K562 (cell line): ENCODE results near the gene PDLIM7. TPM values are rescaled to one million over a fixed set of nuclear protein-coding genes. Genes with fewer than 3 reads are reported as not detected.

Experiments used
- ATAC-seq: fragments of 200-7000 bp; cut with Tn5 transposase; 3 replicates; pipeline ENCODE4 v1.9.1; 2020; ENCODE audit warnings: moderate library complexity
- BruUV-seq: library from RNA; stranded (reverse); fragments of 400-500 nt; replicated peaks from 2 replicates; lab custom pipeline; 2021; lab: Mats Ljungman, UMichigan
- CTCF ChIA-PET: fragments of 300-600 bp; formaldehyde crosslinking; extraction: SDS; loops from one replicate; lab custom pipeline; 2021; ENCODE audit warnings: low intra/inter-chr PET ratio; lab: Yijun Ruan, JAX
- POLR2A ChIA-PET: fragments of 300-600, 350-650 bp; sonication (Branson Sonifier 250); formaldehyde crosslinking; extraction: SDS; loops from one replicate; lab custom pipeline; 2021; ENCODE audit warnings: antibody characterized with exemption, inconsistent platforms; lab: Yijun Ruan, JAX
- DNase-seq, 4 experiments: peaks; one replicate each; pipeline versions ENCODE4 v3.0.0 to v3.0.0-alpha.2; 2011 to 2018; ENCODE audit warnings: low spot score in 3 of 4, mixed read lengths in 3 of 4; ENCODE audit errors: extremely low read depth in 1 of 4
- FAIRE-seq: peaks from 2 replicates; lab custom pipeline; 2011; peaks lifted over from hg19 to GRCh38; lab: Jason Lieb, UNC
- H2AFZ ChIP-seq: 2 replicates; pipeline ENCODE4 v1.6.0; 2011; ENCODE audit warnings: low read depth, low read length, control low read depth, inconsistent platforms
- H3K27ac ChIP-seq: fragments of 200-600 bp; 3 replicates; pipeline ENCODE4 v1.8.0; 2011; ENCODE audit warnings: low read depth, mild to moderate bottlenecking, control low read depth, inconsistent platforms, low read length, moderate library complexity, mixed read lengths; ENCODE audit errors: extremely low read depth
- H3K27me3 ChIP-seq, 2 experiments: fragments of 300-600 bp in 1 of 2; 2 replicates in 1 of 2; 3 replicates in 1 of 2; pipeline versions ENCODE4 v1.6.0 to v1.8.0; 2011; ENCODE audit warnings: inconsistent platforms in 2 of 2, low read length in 2 of 2, mild to moderate bottlenecking in 1 of 2, mixed read lengths in 1 of 2, moderate library complexity in 1 of 2; ENCODE audit not compliant: control insufficient read depth in 2 of 2, insufficient read depth in 2 of 2
- H3K36me3 ChIP-seq: fragments of 300-600 bp; 3 replicates; pipeline ENCODE4 v1.8.0; 2011; ENCODE audit warnings: mild to moderate bottlenecking, low read length, inconsistent platforms; ENCODE audit not compliant: control insufficient read depth, insufficient read depth
- H3K4me1 ChIP-seq, 2 experiments: fragments of 200-600 bp in 1 of 2; replicated peaks in 1 of 2; 2 replicates in 1 of 2; 3 replicates in 1 of 2; pipeline versions ENCODE4 v1.5.1 to v1.8.0; 2011; ENCODE audit warnings: inconsistent platforms in 2 of 2, low read length in 2 of 2, mild to moderate bottlenecking in 1 of 2, mixed read lengths in 1 of 2, moderate library complexity in 1 of 2; ENCODE audit not compliant: control insufficient read depth in 2 of 2, insufficient read depth in 2 of 2
- H3K4me2 ChIP-seq: 2 replicates; pipeline ENCODE4 v1.6.1; 2011; ENCODE audit warnings: low read length, control low read depth, inconsistent platforms, mixed read lengths; ENCODE audit not compliant: insufficient read depth
- H3K4me3 ChIP-seq: fragments of 200-600 bp; sonication (generic), shearing (Covaris generic); 2 replicates; pipeline ENCODE4 v1.5.1; 2016; ENCODE audit warnings: control low read depth, inconsistent platforms
- H3K79me2 ChIP-seq: fragments of 200-600 bp; 3 replicates; pipeline ENCODE4 v1.8.0; 2011; ENCODE audit warnings: low read length, inconsistent platforms; ENCODE audit not compliant: control insufficient read depth, insufficient read depth
- H3K9ac ChIP-seq, 2 experiments: 2 replicates each; pipeline versions ENCODE4 v1.6.0 to v1.6.1; 2011; ENCODE audit warnings: low read depth in 2 of 2, low read length in 2 of 2, control low read depth in 1 of 2, inconsistent platforms in 1 of 2, mild to moderate bottlenecking in 1 of 2, mixed read lengths in 1 of 2; ENCODE audit not compliant: insufficient read depth in 1 of 2
- H3K9me1 ChIP-seq: one replicate; pipeline ENCODE4 v1.6.0; 2011; ENCODE audit warnings: inconsistent platforms, mild to moderate bottlenecking, low read length, moderate library complexity; ENCODE audit not compliant: control insufficient read depth, insufficient read depth
- H3K9me3 ChIP-seq: replicated peaks from 2 replicates; pipeline ENCODE4 v1.5.1; 2011; ENCODE audit warnings: low read depth, low read length, inconsistent platforms; ENCODE audit not compliant: control insufficient read depth, insufficient read depth
- H4K20me1 ChIP-seq: replicated peaks from 2 replicates; pipeline ENCODE4 v1.6.1; 2011; ENCODE audit warnings: low read length, inconsistent platforms, mixed read lengths; ENCODE audit not compliant: control insufficient read depth, insufficient read depth
- CREM ChIP-seq: IDR thresholded peaks from 2 replicates; pipeline ENCODE4 v1.6.1; 2014; ENCODE audit warnings: antibody characterized with exemption, low read depth
- GTF2F1 ChIP-seq: IDR thresholded peaks from 2 replicates; pipeline ENCODE4 v1.6.1; 2011; ENCODE audit warnings: low read depth, low read length, improper control_type of control experiment
- MYC ChIP-seq, 2 experiments: fragments of 250-450 bp in 1 of 2; sonication (Bioruptor Pico) in 1 of 2; IDR thresholded peaks; 2 replicates each; pipeline versions ENCODE4 v1.5.1 to v1.6.1; 2012 to 2021; ENCODE audit warnings: low read depth in 2 of 2, borderline replicate concordance in 1 of 2, improper control_type of control experiment in 1 of 2, low read length in 1 of 2, mild to moderate bottlenecking in 1 of 2, moderate library complexity in 1 of 2
- NFRKB ChIP-seq: fragments of 450-650 bp; IDR thresholded peaks from 2 replicates; pipeline ENCODE4 v1.6.1; 2016; ENCODE audit warnings: low read depth
- POLR2A ChIP-seq: fragments of 450-650 bp; conservative IDR thresholded peaks from 2 replicates; pipeline ENCODE4 v1.6.1; 2016
- ZFP36 ChIP-seq: fragments of 150-350 bp; IDR thresholded peaks from 2 replicates; pipeline ENCODE4 v1.6.1; 2018; ENCODE audit warnings: low read length, low read depth; ENCODE audit not compliant: partially characterized antibody
- WGBS: fragments of 100-300 bp; shearing (Covaris generic); methylation state at CpG from one replicate; pipeline ENCODE4 v1.1.6; 2016; ENCODE audit warnings: low coverage, mixed read lengths; ENCODE audit not compliant: insufficient coverage; ENCODE audit errors: missing lambda C conversion rate; 5-methylcytosine and 5-hydroxymethylcytosine counted together
- in situ Hi-C: fragments of 300-500 bp; cut with MboI; formaldehyde crosslinking; loops from 4 replicates; pipeline ENCODE4 v1.15.0; 2018; ENCODE audit warnings: inconsistent platforms, mixed read lengths
- intact Hi-C: fragments of 100-400 bp; cut with micrococcal nuclease; formaldehyde crosslinking; loops from 2 replicates; pipeline ENCODE4 v1.14.2; 2022
- polyA plus RNA-seq, 8 experiments: library from polyadenylated mRNA; depleted of rRNA in 4 of 8; stranded (reverse) in 5 of 8; unstranded in 3 of 8; fragments of >200 nt; fragmentation: Nextera tagmentation in 2 of 8; fragmentation: Illumina TruSeq in 1 of 8; extraction: Ambion mirVana in 2 of 8; extraction: Trizol in 1 of 8; gene quantifications; 2 replicates each; pipeline versions ENCODE4 v1.2.1 to v1.2.3, GENCODE V29; 2011 to 2014; ENCODE audit warnings: inconsistent platforms in 1 of 8, missing spikeins in 1 of 8
- total RNA-seq, 7 experiments: library from RNA; depleted of rRNA in 6 of 7; stranded (reverse); fragments of >200 nt in 6 of 7; fragmentation: Illumina TruSeq in 2 of 7; extraction: Trizol in 2 of 7; gene quantifications; 2 replicates each; pipeline versions ENCODE4 v1.2.1 to v1.2.3, GENCODE V29; 2011 to 2021; ENCODE audit warnings: low replicate concordance in 1 of 7
- TF ChIP-seq, protein P1 (sequence below): sonication (generic); formaldehyde crosslinking; IDR thresholded peaks from 2 replicates; pipeline ENCODE4 v1.8.1; 2023; ENCODE audit warnings: mild to moderate bottlenecking, missing genetic modification reagents
- TF ChIP-seq, protein P2 (sequence below): fragments of 450-650 bp; formaldehyde crosslinking; IDR thresholded peaks from 2 replicates; pipeline ENCODE4 v1.4.0; 2022; ENCODE audit warnings: missing genetic modification characterization
- TF ChIP-seq, protein P3 (sequence below): conservative IDR thresholded peaks from 2 replicates; pipeline ENCODE4 v1.6.1; 2011; ENCODE audit warnings: low read depth, mild to moderate bottlenecking, low read length; ENCODE audit not compliant: control insufficient read depth

The PDLIM7 gene
- total and polyA plus RNA-seq, 9 of the 15 experiments (the other 6 are each of a cell fraction or from before 2014, with no cell fraction given), result 2.1 to 124 (median 32.6) TPM

DNA sequence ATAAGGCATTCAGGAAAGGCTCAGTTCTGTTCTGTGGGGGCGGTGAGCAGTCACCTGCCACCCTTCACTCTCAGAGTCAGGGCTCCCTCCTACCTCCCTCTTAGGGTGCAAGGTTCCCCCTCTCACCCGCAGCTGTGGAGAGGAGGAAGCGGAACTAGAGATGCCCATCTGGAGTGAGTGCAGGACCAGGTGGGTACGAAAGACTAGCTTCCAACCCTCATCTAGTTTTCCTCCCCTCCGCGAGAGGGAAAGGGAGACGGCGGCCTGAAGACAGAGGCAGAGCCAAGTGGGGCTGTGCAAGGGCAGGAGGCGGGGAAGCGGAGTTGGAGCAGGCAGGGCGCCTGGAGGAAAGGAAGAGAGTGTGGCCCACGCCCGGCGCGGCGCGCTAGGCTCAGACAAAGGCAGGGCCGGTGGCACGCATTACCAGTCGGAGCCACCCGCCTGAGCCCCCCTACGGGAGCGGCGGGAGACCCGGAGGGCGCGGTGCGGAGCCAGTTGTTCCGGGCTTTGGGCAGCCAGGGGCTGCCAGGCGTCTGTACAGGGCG is 43.5 kb downstream of the PDLIM7 start:
- CTCF ChIA-PET, result interaction anchor here (0.6 to 6.2 kb wide), 6 partner anchors 19 to 144 kb away, joined by 3 to 107 read pairs (median 9); partner anchors contain the start of gene DBN1
- H3K9me3 ChIP-seq, result no peaks in the 10 kb centered on the region
- H3K27me3 ChIP-seq, result no peaks in the 10 kb centered on the region
- WGBS, result 27% methylated on average over 15 of the region's 31 CpGs
- no peak for DNase-seq
- H3K9me1 ChIP-seq, result peaks cover 3% of the 10 kb centered on the region
- no peak for FAIRE-seq
- H4K20me1 ChIP-seq, result peaks cover 16% of the 10 kb centered on the region
- no peak overlapping the region for H3K27ac ChIP-seq
- no peak for ATAC-seq
- intact Hi-C loops (loop anchor here (1.0 to 2.0 kb wide), 4 partner anchors 27 to 340 kb away; partner anchors contain the start of gene GRK6), in situ Hi-C loops (loop anchor here (10.0 kb wide), 1 partner anchor 339 kb away; no protein-coding TSS in a partner anchor)
- POLR2A ChIA-PET, result interaction anchor here (1.0 to 2.5 kb wide), 10 partner anchors 9 to 144 kb away, joined by 3 to 19 read pairs (median 6); partner anchors contain the start of genes PDLIM7 and PRR7
- H3K79me2 ChIP-seq, result peaks cover 10% of the 10 kb centered on the region; the same call in 2 of the 3 replicates
- H3K4me1 ChIP-seq, result peaks cover 0 to 56% of the 10 kb centered on the region in 2 experiments; a peak in 3 of 5 replicates
- H3K9ac ChIP-seq, result peak overlapping the region; percentile 24 to 97; a peak in 2 of 4 replicates
- peak overlapping the region; percentile 42 for H3K4me2 ChIP-seq
- no TSS peak for BruUV-seq
- peak overlapping the region; percentile 88; the same call in 1 of the 2 replicates for H3K4me3 ChIP-seq
- 0 out of 2 replicates have a peak overlapping the region, but pooled peaks have one; percentile 44 for H2AFZ ChIP-seq
- peaks cover 20% of the 10 kb centered on the region; the same call in 1 of the 3 replicates for H3K36me3 ChIP-seq
- TF ChIP-seq ZFP36, result no peak
- TF ChIP-seq GTF2F1, result no peak
- TF ChIP-seq, protein P1, sequence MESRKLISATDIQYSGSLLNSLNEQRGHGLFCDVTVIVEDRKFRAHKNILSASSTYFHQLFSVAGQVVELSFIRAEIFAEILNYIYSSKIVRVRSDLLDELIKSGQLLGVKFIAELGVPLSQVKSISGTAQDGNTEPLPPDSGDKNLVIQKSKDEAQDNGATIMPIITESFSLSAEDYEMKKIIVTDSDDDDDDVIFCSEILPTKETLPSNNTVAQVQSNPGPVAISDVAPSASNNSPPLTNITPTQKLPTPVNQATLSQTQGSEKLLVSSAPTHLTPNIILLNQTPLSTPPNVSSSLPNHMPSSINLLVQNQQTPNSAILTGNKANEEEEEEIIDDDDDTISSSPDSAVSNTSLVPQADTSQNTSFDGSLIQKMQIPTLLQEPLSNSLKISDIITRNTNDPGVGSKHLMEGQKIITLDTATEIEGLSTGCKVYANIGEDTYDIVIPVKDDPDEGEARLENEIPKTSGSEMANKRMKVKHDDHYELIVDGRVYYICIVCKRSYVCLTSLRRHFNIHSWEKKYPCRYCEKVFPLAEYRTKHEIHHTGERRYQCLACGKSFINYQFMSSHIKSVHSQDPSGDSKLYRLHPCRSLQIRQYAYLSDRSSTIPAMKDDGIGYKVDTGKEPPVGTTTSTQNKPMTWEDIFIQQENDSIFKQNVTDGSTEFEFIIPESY (CRISPR knock-in tag), result peak; percentile 81; the same call in 1 of the 2 replicates
- no peak for TF ChIP-seq CREM
- no peak for TF ChIP-seq POLR2A
- TF ChIP-seq, protein P2, sequence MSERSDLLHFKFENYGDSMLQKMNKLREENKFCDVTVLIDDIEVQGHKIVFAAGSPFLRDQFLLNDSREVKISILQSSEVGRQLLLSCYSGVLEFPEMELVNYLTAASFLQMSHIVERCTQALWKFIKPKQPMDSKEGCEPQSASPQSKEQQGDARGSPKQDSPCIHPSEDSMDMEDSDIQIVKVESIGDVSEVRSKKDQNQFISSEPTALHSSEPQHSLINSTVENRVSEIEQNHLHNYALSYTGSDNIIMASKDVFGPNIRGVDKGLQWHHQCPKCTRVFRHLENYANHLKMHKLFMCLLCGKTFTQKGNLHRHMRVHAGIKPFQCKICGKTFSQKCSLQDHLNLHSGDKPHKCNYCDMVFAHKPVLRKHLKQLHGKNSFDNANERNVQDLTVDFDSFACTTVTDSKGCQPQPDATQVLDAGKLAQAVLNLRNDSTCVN (CRISPR knock-in tag), result no peak
- TF ChIP-seq, protein P3, sequence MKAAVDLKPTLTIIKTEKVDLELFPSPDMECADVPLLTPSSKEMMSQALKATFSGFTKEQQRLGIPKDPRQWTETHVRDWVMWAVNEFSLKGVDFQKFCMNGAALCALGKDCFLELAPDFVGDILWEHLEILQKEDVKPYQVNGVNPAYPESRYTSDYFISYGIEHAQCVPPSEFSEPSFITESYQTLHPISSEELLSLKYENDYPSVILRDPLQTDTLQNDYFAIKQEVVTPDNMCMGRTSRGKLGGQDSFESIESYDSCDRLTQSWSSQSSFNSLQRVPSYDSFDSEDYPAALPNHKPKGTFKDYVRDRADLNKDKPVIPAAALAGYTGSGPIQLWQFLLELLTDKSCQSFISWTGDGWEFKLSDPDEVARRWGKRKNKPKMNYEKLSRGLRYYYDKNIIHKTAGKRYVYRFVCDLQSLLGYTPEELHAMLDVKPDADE, result peak; percentile 36; the same call in 1 of the 2 replicates
- no peak for TF ChIP-seq MYC (IDR thresholded peaks at IDR 0.05; ENCODE audit: low read depth, low read length)
- TF ChIP-seq MYC (CRISPR knock-in tag; IDR thresholded peaks at IDR 0.05; ENCODE audit: borderline replicate concordance, low read depth), result 0 out of 2 replicates have a peak, but pooled peaks have one; percentile 49
- no peak for TF ChIP-seq NFRKB
